ENCODE data around the gene PET100.

Gene PET100

GRCh38 chr19:7602240-7602934 is 27.2 kb upstream of the PET100 start:
- Histone ChIP-seq H3K79me2 (ENCODE audit: insufficient read depth, low read length) (no peaks in the 10 kb centered on the region), H3F3A (ENCODE audit: insufficient read depth, low read length) (no peaks in the 10 kb centered on the region), H3K9me2 (ENCODE audit: low read depth, low read length) (no peaks in the 10 kb centered on the region), H3K36me3 (ENCODE audit: insufficient read depth, low read length) (no peaks in the 10 kb centered on the region), H2AFZ (ENCODE audit: low read length) (no peak overlapping the region), H3K4me3 (ENCODE audit: low read depth, low read length, poor library complexity, severe bottlenecking) (no peak overlapping the region), H3K9ac (ENCODE audit: low read length) (no peak overlapping the region), H3K4me1 (ENCODE audit: insufficient read depth, low read length, severe bottlenecking) (no peaks in the 10 kb centered on the region), H4K20me1 (ENCODE audit: insufficient read depth, low read length) (no peaks in the 10 kb centered on the region), H3K27me3 (ENCODE audit: insufficient read depth, low read length) (no peaks in the 10 kb centered on the region), H3K4me2 (ENCODE audit: low read length) (no peak overlapping the region), H3K27ac (ENCODE audit: low read depth, low read length, poor library complexity, severe bottlenecking) (no peak overlapping the region), H3K9me3 (ENCODE audit: low read length) (no peaks in the 10 kb centered on the region)
- no peak for TF ChIP-seq CTCF (IDR thresholded peaks at IDR 0.05; ENCODE audit: low read length)
- TF ChIP-seq EZH2 (IDR thresholded peaks at IDR 0.05; ENCODE audit: borderline replicate concordance, low read length) = no peak

GRCh38 chr19:7602935-7603497 is 26.6 kb upstream of the PET100 start:
- H4K20me1 ChIP-seq (ENCODE audit: insufficient read depth, low read length) = no peaks in the 10 kb centered on the region

GRCh38 chr19:7603919-7604318 is 25.7 kb upstream of the PET100 start:
- H3K4me2 ChIP-seq (ENCODE audit: low read length) = no peak overlapping the region
- TF ChIP-seq CTCF (IDR thresholded peaks at IDR 0.05; ENCODE audit: low read length) (no peak), EZH2 (IDR thresholded peaks at IDR 0.05; ENCODE audit: borderline replicate concordance, low read length) (no peak)
- no peak overlapping the region for H3K9ac ChIP-seq (ENCODE audit: low read length)
- H3K27ac ChIP-seq (ENCODE audit: low read depth, low read length, poor library complexity, severe bottlenecking) = no peak overlapping the region
- no peaks in the 10 kb centered on the region for H3K4me1 ChIP-seq (ENCODE audit: insufficient read depth, low read length, severe bottlenecking)
- H3K79me2 ChIP-seq (ENCODE audit: insufficient read depth, low read length) = no peaks in the 10 kb centered on the region
- no peaks in the 10 kb centered on the region for H3F3A ChIP-seq (ENCODE audit: insufficient read depth, low read length)
- no peaks in the 10 kb centered on the region for H3K36me3 ChIP-seq (ENCODE audit: insufficient read depth, low read length)
- no peaks in the 10 kb centered on the region for H3K9me3 ChIP-seq (ENCODE audit: low read length)
- H3K9me2 ChIP-seq (ENCODE audit: low read depth, low read length) = no peaks in the 10 kb centered on the region
- H2AFZ ChIP-seq (ENCODE audit: low read length) = no peak overlapping the region
- no peak overlapping the region for H3K4me3 ChIP-seq (ENCODE audit: low read depth, low read length, poor library complexity, severe bottlenecking)
- H4K20me1 ChIP-seq (ENCODE audit: insufficient read depth, low read length) = no peaks in the 10 kb centered on the region
- H3K27me3 ChIP-seq (ENCODE audit: insufficient read depth, low read length) = no peaks in the 10 kb centered on the region

More at GRCh38 chr19:7602935-7603497, 26.6 kb upstream of the PET100 start:
- H2AFZ ChIP-seq (ENCODE audit: low read length) = no peak overlapping the region
- no peaks in the 10 kb centered on the region for H3K36me3 ChIP-seq (ENCODE audit: insufficient read depth, low read length)
- no peaks in the 10 kb centered on the region for H3K9me3 ChIP-seq (ENCODE audit: low read length)
- H3K4me3 ChIP-seq (ENCODE audit: low read depth, low read length, poor library complexity, severe bottlenecking) = no peak overlapping the region
- no peaks in the 10 kb centered on the region for H3K4me1 ChIP-seq (ENCODE audit: insufficient read depth, low read length, severe bottlenecking)
- H3K27ac ChIP-seq (ENCODE audit: low read depth, low read length, poor library complexity, severe bottlenecking) = no peak overlapping the region
- H3K9ac ChIP-seq (ENCODE audit: low read length) = no peak overlapping the region
- no peak overlapping the region for H3K4me2 ChIP-seq (ENCODE audit: low read length)
- no peaks in the 10 kb centered on the region for H3F3A ChIP-seq (ENCODE audit: insufficient read depth, low read length)
- TF ChIP-seq CTCF (IDR thresholded peaks at IDR 0.05; ENCODE audit: low read length) (no peak), EZH2 (IDR thresholded peaks at IDR 0.05; ENCODE audit: borderline replicate concordance, low read length) (no peak)
- H3K27me3 ChIP-seq (ENCODE audit: insufficient read depth, low read length) = no peaks in the 10 kb centered on the region
- no peaks in the 10 kb centered on the region for H3K79me2 ChIP-seq (ENCODE audit: insufficient read depth, low read length)
- H3K9me2 ChIP-seq (ENCODE audit: low read depth, low read length) = no peaks in the 10 kb centered on the region

Data from OCI-LY1 (cell line).